BE2C (cell line): Measurements from ENCODE around the gene ZBTB40.

Experiments
- DNase-seq: peaks from one replicate; pipeline ENCODE4 v3.0.0-alpha.2; 2020
- H3K27me3 ChIP-seq: fragments of 250-450 bp; sonication (Bioruptor Pico); 2 replicates; pipeline ENCODE4 v1.5.1; 2020; ENCODE audit warnings: mild to moderate bottlenecking
- H3K36me3 ChIP-seq: fragments of 250-450 bp; sonication (Bioruptor Pico); 2 replicates; pipeline ENCODE4 v1.5.1; 2020; ENCODE audit warnings: mild to moderate bottlenecking
- H3K4me1 ChIP-seq: fragments of 250-450 bp; sonication (Bioruptor Pico); 2 replicates; pipeline ENCODE4 v1.5.1; 2020
- H3K4me3 ChIP-seq: 2 replicates; pipeline ENCODE4 v1.5.1; 2011; ENCODE audit warnings: low read depth, low read length
- H3K9me3 ChIP-seq: fragments of 250-450 bp; sonication (Bioruptor Pico); 2 replicates; pipeline ENCODE4 v1.5.1; 2020
- TF ChIP-seq, protein P1 (sequence below): IDR thresholded peaks from 2 replicates; pipeline ENCODE4 v1.5.1; 2012; ENCODE audit warnings: mild to moderate bottlenecking, low read depth, low read length

The ZBTB40 gene

GRCh38 chr1:22426781-22427180 lies 24.9 kb upstream of the ZBTB40 start:
- TF ChIP-seq, protein P1, sequence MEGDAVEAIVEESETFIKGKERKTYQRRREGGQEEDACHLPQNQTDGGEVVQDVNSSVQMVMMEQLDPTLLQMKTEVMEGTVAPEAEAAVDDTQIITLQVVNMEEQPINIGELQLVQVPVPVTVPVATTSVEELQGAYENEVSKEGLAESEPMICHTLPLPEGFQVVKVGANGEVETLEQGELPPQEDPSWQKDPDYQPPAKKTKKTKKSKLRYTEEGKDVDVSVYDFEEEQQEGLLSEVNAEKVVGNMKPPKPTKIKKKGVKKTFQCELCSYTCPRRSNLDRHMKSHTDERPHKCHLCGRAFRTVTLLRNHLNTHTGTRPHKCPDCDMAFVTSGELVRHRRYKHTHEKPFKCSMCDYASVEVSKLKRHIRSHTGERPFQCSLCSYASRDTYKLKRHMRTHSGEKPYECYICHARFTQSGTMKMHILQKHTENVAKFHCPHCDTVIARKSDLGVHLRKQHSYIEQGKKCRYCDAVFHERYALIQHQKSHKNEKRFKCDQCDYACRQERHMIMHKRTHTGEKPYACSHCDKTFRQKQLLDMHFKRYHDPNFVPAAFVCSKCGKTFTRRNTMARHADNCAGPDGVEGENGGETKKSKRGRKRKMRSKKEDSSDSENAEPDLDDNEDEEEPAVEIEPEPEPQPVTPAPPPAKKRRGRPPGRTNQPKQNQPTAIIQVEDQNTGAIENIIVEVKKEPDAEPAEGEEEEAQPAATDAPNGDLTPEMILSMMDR = no peak
- Histone ChIP-seq H3K9me3 (no peaks in the 10 kb centered on the region), H3K36me3 (no peaks in the 10 kb centered on the region), H3K27me3 (no peaks in the 10 kb centered on the region), H3K4me3 (no peak overlapping the region), H3K4me1 (no peaks in the 10 kb centered on the region)
- DNase-seq = no peak

DNA sequence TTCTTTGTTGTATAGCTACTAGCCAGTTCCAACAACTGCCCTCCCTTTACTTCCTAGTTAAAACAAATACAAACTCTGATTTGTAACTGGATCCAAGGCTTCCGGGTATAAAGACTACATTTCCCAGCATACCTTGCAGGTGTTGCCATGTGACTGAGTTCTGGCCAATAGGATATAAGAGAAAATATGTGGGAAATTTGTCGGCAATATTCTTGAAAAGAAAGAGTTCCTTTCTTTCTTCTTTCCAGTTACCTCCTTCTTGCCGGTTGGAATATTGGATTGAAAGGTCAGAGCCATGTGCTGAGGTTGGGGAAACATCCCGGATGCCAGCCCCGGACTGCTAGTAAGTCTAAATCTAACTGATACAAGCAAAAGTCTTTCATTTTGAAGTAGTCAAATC lies 23.0 kb upstream of the ZBTB40 start:
- Histone ChIP-seq H3K9me3 (no peaks in the 10 kb centered on the region), H3K36me3 (no peaks in the 10 kb centered on the region), H3K4me1 (no peaks in the 10 kb centered on the region), H3K4me3 (peak overlapping the region; percentile 75), H3K27me3 (no peaks in the 10 kb centered on the region)
- DNase-seq = no peak
- TF ChIP-seq, protein P1 = no peak

GRCh38 chr1:22431965-22432364 lies 19.7 kb upstream of the ZBTB40 start:
- H3K36me3 ChIP-seq = no peaks in the 10 kb centered on the region
- DNase-seq = no peak
- no peaks in the 10 kb centered on the region for H3K4me1 ChIP-seq
- H3K4me3 ChIP-seq = no peak overlapping the region
- TF ChIP-seq, protein P1 = no peak
- no peaks in the 10 kb centered on the region for H3K27me3 ChIP-seq
- no peaks in the 10 kb centered on the region for H3K9me3 ChIP-seq

GRCh38 chr1:22434717-22435116 lies 16.9 kb upstream of the ZBTB40 start:
- no peaks in the 10 kb centered on the region for H3K9me3 ChIP-seq
- H3K4me1 ChIP-seq = no peaks in the 10 kb centered on the region
- no peaks in the 10 kb centered on the region for H3K27me3 ChIP-seq
- no peak for DNase-seq
- H3K36me3 ChIP-seq = no peaks in the 10 kb centered on the region
- no peak overlapping the region for H3K4me3 ChIP-seq
- TF ChIP-seq, protein P1 = no peak

- Histone ChIP-seq H3K4me3 (no peak overlapping the region), H3K9me3 (no peaks in the 10 kb centered on the region), H3K4me1 (no peaks in the 10 kb centered on the region), H3K36me3 (no peaks in the 10 kb centered on the region), H3K27me3 (no peaks in the 10 kb centered on the region)
- TF ChIP-seq, protein P1 = no peak
- DNase-seq = no peak
Observed at GRCh38 chr1:22436948-22437347, 14.7 kb upstream of the ZBTB40 start.

- Histone ChIP-seq H3K9me3 (no peaks in the 10 kb centered on the region), H3K4me1 (no peaks in the 10 kb centered on the region), H3K27me3 (no peaks in the 10 kb centered on the region), H3K36me3 (no peaks in the 10 kb centered on the region), H3K4me3 (no peak overlapping the region)
- TF ChIP-seq, protein P1 = no peak
- DNase-seq = no peak
Observed at GRCh38 chr1:22437573-22437972, 14.1 kb upstream of the ZBTB40 start.
